Measurements from ENCODE around the gene KRCC1.

The KRCC1 gene

DNA sequence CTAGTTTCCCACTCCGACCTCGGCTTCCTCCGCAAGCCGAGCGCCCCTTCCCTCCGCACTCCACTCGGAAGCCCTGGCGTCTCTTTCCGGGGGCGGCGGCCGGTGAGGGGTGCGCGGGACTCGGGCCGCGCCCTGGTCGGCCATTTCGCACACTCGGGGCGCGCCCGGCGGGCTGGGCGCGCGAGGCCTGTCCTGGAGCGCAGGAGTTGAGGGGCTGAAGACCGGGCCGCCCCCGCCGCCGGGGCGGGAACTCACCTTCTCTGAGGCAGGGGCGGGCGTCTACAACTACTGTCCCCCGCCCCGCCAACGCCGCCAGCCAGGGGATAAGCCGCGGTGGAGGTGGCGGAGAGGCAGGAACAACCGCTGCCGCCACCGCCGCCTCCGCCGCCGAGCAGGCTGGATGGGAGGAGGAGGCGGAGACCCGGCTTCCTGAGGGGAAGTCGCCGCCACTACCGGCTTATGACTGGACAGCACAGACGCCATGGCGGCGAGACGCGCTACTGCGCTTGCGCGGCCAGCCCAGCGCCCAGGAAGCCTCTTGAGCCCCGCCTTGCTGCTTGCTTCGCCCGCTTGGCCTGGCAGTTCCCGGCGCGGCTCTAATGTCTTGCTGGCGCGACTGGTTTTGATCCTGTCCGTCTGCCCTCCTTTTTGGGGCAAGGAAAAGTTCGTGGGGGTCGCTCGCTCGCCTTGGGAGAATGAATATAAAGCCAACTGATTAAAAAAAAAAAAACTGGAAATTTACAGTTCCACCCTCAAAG is at the start of gene KRCC1:
KRCC1 (minus strand) TSS at position 413 of the 758 bp plus-strand sequence. CDS start 27,220 bp downstream, outside the sequence.
- peak; percentile 85 to 94 for DNase-seq (ENCODE audit: low read depth in 2 of 2)

DNA sequence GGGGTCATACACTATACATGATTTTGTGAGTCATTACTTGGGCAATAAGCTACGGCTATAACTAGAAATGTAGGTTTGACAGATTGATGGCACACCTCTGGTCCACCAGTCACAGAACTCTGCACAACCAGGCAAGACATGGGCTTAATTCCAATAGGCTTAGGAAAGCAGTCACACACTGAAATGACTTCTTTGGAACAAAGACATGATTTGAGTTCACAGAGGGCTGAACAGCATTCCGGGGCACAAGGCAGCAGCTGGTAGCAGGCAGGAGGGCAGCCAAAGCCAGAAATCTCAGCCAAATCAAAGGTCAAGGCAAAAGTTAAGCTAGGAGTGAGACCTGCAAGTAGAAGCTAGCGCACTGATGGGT is 44.9 kb upstream of the KRCC1 start:
- no peak for DNase-seq (ENCODE audit: low read depth in 2 of 2)

DNA sequence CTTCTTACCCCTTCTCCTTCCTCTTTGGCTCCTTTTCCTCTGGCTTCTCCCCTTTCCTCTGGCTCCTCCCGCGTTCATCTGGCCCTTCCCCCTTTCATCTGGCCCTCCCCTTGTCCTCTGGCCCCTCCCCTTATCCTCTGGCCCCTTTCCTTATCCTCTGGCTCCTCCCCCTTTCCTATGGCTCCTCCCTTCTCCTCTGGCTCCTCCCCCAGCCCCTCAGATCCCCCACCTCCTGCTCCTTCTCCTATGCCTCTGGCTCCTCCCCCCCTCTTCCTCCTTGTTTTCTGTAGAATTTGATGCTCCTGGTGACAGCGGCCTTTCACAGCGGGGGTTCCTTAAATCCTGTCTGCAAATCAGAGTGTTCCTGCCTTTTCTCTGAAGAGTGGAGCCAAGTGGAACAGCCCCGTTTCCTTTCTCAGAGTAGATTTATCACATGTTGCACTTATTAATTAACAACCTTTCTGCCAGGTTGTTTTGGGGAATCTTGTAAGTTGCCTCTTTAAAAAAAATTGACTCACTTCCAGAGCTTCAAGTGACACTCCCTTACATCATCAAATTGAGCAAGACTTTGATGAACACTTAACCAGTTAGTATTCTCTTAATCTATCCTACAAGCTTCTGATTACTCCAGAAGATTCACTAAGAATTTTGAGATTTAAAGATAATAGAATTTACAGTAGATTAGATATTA is 44.4 kb upstream of the KRCC1 start:
- DNase-seq (ENCODE audit: low read depth in 2 of 2): no peak

DNA sequence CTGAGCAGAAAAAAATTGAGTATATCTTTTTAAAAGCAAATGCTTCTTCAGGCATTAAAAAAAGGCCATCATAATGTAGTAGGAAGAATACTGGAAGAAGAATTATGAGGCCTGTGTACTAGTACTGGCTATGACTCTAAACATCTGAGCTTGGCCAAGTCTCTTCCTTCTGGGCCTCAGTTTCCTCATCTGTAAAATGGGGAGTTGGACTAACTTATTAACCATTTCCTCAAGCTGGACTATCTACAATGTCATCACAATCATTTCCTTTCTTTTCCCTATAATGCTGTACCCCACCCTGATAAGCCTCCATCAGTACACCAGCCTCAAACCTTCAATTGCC is 42.9 kb upstream of the KRCC1 start:
- no peak for DNase-seq (ENCODE audit: low read depth in 2 of 2)

DNA sequence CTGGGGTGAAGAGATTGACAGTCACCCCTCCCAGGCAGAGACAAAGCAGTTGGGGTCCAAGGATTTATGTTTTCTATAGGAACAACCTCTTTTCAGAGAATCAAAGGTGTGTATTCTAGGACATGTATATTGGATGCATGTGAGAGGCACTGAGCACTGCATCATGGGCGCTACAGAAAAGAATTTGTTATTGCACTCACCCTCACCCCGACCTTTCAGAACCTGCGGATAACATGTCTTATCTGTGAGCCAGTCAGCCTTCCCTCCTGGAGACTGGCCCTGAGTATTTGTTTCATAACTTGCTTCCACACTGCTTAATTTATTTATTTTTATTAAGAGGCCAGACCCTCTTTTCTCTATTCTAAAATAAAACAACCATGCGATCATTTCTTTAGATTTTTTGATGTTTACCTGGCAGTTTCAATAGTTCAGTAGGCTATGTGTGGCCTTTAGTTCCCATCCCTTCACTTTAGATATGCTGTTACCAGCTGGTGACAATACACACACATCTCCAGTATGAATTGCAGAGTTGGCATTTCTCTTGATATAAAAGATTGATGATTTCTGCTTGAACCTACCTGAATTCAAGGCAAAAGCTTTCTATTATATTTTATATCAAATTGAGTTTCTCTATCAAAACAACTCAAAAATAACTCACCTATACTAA is 42.4 kb upstream of the KRCC1 start:
- no peak for DNase-seq (ENCODE audit: low read depth in 2 of 2)

DNA sequence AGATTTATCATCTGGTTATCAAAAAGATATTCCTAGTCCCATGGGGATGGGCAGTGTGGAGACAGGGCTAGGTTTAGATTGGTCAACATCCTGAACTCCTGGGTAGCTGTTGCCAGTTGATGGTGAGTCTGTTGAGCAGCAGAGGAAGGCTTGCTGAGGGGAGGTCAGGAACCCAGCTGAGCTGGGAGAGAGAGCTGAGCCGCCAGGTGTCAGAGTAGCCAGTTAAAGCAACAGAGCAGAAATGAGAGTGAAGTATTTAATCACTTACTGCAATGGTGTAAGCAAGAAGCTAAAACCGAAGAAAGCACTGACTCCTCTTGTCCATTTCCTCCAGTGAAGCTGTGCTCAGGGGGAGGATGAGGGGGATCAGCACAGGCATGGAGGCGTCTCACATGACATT is 41.6 kb upstream of the KRCC1 start:
- no peak for DNase-seq (ENCODE audit: low read depth in 2 of 2)

DNA sequence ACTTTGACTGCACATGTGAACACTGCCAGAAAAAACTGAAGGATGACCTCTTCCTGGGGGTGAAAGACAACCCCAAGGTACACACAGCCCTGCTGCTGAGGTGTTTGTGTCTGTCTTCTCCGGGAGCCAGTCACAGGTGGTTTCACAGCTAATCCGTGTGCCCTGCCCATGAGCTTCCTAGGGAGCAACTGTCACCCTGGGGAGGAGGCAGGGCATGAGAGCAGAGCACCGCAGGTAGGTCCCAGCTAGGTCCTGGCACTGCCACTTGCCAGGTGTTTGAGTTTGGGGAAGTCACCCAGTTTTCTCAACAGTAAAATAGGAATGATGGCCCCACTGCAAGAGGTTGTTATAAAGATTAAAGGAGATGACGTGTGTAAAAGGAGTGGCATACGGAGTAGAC is 41.1 kb upstream of the KRCC1 start:
- no peak for DNase-seq (ENCODE audit: low read depth in 2 of 2)

DNA sequence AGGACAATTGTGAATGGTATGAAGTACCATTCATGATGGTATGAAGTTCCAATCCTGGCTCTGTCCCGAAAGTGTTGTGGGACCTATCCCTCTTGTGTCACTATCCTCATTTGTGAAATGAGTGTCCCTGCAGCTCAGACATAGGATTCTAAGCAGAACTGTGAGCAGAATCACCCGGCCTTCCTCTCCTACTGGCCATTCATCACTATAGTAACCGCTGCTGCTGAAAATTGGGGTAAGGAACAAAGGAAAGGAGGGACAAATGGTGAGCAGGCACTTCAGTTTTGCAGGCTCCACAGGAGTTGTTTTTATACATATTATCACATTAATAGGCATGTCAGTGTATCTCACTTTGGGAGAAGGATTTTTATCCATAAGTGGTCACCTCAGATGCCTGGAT is 39.4 kb upstream of the KRCC1 start:
- no peak for DNase-seq (ENCODE audit: low read depth in 2 of 2)

DNA sequence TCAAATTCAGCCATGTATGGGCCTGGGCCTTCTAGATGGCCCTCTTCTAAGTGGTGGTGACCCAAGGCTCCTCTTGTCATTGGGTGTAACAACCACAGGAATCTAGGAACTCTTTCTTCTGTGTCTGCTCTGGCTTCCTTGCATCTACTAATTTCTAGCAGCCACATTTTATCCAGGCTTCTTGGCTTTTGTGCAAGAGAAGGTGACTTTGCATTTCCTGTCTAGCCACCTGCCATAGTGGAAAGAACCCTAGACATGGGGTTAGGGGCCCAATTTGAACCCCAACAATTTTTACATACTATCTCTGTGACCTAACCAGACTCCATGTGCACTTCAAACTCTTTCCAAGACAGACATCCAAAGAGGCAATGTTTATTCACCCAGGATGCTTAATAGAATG is 37.2 kb upstream of the KRCC1 start:
- DNase-seq (ENCODE audit: low read depth in 2 of 2): no peak

DNA sequence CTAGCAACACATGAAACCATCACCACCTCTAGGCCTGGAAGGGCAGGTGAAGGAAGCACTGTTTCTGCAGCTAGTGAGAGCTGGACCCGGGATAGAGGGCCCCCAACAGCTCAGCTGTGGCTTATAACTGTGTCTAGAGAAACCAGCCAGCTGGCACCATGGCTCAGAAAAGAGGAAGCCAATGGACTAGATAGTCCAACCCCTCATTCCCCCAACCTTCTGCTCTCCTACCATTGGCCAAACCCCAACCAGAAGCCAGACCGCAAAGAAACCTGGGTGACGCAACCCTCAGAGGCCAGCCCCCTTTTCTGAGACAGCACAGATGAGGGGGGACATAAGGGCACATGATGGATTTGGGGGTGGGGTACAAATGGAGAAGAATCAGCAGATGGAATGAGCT is 36.4 kb upstream of the KRCC1 start:
- no peak for DNase-seq (ENCODE audit: low read depth in 2 of 2)

DNA sequence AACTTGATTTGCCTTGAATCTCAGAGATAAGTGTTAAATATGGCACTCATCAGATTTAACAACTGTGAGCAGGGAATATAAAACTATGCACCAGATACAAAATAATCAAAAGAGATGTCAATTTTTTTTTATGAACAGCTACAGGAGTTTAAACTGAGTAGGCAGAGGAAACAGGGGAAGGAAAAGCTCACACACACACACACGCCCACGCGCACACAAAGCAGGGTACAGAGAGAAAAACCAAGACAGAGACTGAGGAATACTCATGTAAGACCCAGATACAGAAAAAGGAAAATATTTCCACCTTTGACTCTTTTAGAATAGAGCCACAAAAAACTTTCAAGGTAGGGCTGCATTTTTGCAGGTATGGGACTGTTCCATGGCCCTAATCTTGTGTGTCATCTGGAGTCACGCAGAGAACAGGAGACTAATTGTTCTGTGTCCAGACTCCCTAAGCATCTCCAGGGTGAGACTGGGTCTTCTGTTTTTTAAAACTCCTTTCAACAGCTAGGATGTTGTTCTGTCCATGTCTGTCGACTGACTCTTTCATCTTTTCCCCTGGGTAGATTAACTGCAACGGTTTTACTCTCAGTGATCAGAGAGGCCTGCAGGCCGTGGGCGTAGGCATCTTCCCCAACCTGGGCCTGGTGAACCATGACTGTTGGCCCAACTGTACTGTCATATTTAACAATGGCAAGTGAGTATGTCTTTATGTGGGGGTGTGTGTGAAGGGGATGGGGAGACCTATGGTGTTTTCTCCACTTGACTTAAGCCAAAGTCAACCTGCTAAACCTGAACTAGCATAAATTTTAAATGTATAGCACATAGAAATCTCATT is 35.1 kb upstream of the KRCC1 start:
- peak; percentile 41 to 45 for DNase-seq (ENCODE audit: low read depth in 2 of 2)

DNA sequence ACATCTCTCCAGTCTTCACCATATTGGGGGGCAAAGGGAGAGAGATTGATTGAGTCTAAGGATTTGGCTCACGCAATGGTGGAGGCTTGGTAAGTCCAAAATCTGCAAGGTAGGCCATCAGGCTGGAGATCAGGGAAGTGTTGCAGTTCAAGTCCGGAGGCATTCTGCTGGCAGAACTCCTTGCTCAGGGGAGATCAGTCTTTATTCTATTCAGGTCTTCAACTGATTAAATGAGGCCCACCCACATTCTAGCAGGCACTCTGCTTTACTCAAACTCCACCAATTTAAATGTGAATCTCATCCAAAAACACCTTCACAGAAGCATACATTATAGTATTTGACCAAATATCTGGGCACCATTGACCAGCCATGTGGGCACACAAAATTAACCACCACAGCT is 33.4 kb upstream of the KRCC1 start:
- DNase-seq (ENCODE audit: low read depth in 2 of 2): no peak

DNA sequence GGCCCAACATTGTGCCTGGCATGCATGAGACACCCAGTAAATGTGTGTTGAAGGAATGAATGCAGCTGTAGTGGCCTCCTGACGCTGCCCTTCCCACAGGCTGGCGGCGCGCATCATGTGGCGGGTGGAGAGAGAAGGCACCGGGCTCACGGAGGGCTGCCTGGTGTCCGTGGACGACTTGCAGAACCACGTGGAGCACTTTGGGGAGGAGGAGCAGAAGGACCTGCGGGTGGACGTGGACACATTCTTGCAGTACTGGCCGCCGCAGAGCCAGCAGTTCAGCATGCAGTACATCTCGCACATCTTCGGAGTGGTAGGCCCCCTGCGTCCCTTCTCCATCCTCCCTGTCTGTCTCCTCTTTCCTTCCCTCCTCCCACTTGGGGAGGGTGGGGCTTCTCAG is 32.2 kb upstream of the KRCC1 start:
- no peak for DNase-seq (ENCODE audit: low read depth in 2 of 2)

DNA sequence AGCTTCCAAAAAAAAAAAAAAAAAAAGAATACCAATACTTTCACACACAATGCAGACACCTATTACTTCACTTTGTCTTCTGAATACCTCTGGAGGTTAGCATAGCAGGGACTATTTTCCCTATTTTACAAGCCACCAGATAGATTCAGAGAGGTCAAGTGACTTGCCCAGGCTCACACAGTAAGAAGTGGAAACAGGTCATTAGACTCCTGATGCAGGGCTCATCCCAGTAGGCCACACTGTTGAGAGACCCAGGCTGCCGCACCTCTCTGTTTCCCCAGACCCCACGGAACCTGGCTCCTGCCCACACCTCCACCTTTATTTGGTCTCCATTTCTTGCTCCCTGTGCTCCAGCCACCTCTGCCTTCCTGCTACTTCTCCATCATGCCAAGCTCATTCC is 31.5 kb upstream of the KRCC1 start:
- DNase-seq (ENCODE audit: low read depth in 2 of 2): no peak

DNA sequence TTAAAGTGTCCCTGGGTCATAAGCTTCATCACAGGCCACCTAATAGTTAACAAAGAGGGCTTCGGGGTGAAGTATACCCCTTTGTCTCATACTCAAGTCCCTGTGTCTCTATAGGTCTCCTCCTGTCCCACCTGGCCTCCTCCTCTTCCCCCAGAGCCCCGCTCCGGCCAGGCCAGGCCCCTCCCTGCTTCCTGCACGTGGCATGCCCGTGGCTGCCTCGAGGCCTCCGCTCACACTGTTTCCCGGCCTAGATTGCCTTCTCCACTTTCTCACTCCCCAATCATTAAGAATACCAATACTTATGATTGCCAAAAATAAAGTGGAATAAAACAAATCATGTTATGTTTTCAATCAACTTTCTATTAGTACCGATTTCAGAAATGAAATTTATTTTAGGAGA is 30.8 kb upstream of the KRCC1 start:
- no peak for DNase-seq (ENCODE audit: low read depth in 2 of 2)

DNA sequence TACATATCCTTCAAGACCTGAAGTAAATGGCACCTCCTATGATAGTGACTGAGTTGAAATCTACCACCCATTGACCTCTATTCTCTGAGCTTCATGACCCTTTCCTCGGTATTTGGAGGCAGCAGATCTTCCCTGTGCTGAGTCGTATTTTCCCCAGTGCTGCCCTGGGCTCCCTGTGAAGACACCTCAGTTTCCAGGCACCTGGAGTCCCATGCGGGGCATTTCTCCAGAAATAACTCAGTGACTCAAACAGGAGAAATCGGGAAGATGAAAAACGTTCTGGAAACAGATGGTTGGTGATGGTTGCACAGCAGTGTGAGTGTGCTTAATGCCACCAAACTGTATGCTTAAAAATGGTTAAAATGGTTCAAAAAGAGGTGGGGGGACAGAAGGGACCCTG is 30.0 kb upstream of the KRCC1 start:
- DNase-seq (ENCODE audit: low read depth in 2 of 2): no peak

DNA sequence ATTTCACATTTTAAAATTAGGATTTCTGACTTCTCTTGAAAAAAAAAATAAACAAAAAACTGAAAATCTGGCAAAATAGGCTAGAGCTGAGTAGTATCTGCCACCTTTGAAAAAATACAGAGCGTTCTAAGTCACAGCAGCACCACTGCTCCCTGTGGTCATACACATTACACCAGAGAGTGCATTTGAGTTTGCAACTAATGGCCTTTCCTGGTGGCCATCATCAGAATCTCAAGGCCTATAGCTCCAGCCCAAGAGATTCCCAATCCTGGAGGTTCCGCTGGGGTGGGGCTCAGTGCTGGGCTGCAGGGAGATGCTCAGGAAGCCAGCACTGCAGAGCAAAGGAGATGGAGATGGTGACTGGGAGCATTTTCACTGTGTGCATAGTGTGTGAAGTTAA is 29.5 kb upstream of the KRCC1 start:
- no peak for DNase-seq (ENCODE audit: low read depth in 2 of 2)

DNA sequence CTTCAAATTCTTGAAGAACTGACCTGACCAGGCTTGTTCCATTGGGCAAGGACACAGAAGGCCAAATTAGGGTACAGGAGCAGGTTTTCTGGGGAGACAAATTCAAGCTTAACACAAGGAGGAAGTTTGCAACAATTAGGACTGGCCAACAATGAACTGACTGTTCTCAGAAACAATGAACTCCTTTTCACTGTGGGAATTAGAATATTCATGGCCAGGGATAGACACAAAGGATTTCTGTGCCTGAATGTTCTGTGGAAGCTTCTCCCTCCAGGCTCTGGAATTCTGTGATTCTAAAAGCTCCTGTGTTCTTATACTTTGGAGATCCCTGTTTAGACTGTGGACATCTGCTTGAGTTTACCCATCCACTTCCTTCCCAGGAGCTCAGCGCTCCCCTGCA is 27.2 kb upstream of the KRCC1 start:
- no peak for DNase-seq (ENCODE audit: low read depth in 2 of 2)

DNA sequence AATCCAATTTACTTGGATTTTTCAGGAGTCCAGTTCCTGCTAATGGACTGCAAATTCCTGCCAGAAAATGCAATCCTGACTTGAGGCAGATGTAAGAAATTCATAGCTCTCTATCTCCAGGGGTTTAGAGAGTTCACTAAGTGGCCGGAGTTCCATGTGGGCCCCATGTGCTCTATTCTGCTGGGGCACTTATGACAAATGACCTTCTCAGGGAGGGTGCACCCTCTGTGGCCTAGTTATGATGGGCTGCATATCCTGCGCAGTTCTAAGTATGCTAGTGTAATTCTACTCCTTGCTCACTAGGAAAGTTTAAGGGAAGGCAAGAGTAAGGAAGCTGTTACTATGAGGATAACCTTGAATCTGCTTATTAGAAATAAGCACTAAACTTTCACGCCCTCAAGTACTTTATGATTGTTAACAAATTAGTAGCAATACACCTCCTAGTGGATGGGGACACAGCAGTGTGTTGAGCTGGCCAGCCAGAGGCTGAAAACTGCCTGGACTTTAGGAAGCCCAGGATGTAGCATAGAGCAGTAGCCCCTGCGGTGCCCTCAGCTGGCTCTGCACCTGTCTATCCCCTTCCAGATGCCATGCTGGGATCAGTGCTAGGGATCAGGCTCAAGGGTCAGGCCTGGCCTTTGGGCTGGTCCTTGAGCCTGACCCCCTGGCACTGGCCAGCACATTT is 26.5 kb upstream of the KRCC1 start:
- DNase-seq (ENCODE audit: low read depth in 2 of 2): no peak

DNA sequence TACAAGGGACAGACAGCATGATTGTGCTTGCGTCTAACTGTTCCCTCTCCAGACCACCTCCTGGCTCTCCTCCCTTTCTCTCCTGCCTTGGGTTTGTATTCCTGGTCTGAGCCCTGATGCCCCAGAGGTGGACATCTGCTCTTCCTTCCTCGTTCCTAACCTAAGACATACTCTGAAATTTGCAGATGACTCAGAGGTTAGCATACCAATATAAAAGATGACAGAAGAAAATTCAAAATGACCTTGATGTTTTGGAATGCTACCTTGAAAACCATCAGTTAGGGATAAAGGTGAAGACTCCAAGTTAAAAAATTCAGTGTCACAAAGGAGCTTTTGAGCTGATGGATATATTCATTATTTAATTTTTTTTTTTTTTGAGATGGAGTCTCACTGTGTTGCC is 25.0 kb upstream of the KRCC1 start:
- DNase-seq (ENCODE audit: low read depth in 2 of 2): no peak

DNA sequence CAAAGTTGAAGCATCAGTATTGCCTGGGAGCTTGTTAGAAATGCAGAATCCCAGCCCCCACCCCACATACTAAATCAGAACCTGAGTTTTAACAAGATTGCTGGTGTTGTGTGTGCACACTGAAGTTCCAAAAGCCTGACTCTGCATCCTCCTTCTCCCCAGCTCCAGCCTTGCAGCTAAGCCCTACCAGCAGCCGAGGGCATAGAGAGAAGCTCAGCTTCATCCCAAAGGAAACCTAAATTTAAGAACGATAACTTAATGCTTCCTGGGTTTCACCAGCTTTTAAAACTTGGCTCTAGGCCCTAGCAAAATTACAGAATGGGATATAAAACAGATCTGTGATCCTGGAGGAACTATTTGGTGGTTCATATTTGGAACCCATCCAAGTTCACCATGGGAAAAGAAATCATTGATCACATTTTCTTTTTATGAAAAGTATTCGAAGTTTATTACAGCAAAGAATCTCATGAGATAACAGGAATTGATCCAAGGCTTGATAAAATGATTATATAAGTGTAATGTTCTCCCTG is 23.1 kb upstream of the KRCC1 start:
- no peak for DNase-seq (ENCODE audit: low read depth in 2 of 2)

DNA sequence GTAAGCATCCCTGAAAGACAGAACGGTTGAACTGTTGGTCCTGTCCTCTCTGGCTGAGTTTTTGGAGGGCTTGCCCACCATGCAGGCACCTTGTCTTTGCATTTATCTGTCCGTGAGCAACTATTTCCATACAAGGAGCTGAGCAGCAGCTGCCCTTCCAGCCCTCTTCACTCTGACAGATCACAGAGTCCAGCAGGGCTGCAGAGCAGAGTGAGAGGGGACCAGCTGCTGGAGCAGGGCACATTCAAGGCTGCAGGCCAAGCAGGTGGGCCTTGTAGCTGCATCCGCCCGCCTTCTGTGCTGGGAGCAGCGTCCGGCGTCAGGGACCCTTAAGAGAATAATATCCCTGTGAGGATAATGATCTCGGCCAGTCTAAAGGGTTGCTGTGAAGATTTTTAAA is 21.5 kb upstream of the KRCC1 start:
- DNase-seq (ENCODE audit: low read depth in 2 of 2): no peak

Measured in stimulated activated CD8-positive, alpha-beta memory T cell treated with anti-CD3 and anti-CD28 coated beads, Interleukin-7, amount 100 ng/mL, for 4 hours (primary cell).